ENCODE results near the gene SKAP2. TPM values are rescaled to one million over a fixed set of nuclear protein-coding genes. Genes with fewer than 3 reads are reported as not detected.

The SKAP2 gene
- total RNA-seq, 1 experiment from 2014 or later, result 3.2 TPM

DNA sequence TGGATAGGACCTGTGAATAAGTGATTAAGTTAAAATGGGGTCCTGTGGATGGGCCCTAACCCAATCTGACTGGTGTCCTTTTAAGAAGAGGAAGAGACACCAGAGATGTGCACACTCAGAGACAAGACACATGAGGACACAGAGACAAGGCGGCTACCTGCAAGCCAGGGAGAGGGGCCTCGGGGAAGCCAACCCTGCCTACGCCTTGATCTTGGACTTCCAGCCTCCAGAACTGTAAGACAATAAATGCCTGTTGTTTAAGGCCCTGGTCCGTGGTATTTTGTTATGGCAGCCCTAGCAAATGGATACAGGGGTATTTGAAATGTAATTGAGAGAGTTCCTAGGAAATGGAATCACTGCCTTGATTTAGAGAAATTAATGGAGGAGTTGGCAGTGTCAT is 225.3 kb downstream of the SKAP2 start:
- Histone ChIP-seq H2AFZ (ENCODE audit: low read length) (no peak overlapping the region), H3T11ph (ENCODE audit: low read length) (no peak overlapping the region), H3K4me2 (ENCODE audit: insufficient read depth, insufficient read length, low read length) (no peak overlapping the region), H3K4ac (ENCODE audit: low read depth, low read length) (no peak overlapping the region), H3K23ac (ENCODE audit: insufficient read length, low read depth, low read length) (no peak overlapping the region), H4K5ac (ENCODE audit: insufficient read length, low read depth, low read length) (no peak overlapping the region), H3K9ac (ENCODE audit: extremely low read depth, insufficient read length, low read length) (no peak overlapping the region), H3K79me1 (ENCODE audit: insufficient read depth, low read depth, low read length, poor library complexity, severe bottlenecking) (no peaks in the 10 kb centered on the region), H3K23me2 (ENCODE audit: insufficient read length, low read depth, low read length, poor library complexity, severe bottlenecking) (no peaks in the 10 kb centered on the region), H2BK15ac (ENCODE audit: low read depth, low read length) (no peak overlapping the region), H3K56ac (ENCODE audit: insufficient read length, low read depth, low read length) (no peak overlapping the region), H4K8ac (replicated peaks; ENCODE audit: insufficient read length, low read depth, low read length) (peak overlapping the region; percentile 6), H3K27me3 (ENCODE audit: insufficient read depth, low read length) (no peaks in the 10 kb centered on the region), H2BK12ac (ENCODE audit: insufficient read length, low read depth, low read length) (no peak overlapping the region), H2AK5ac (ENCODE audit: insufficient read length, low read length) (no peak overlapping the region), H3K9me3 (ENCODE audit: control insufficient read depth, low read depth, low read length) (no peaks in the 10 kb centered on the region), H3K27ac (ENCODE audit: insufficient read length, low read depth, low read length) (no peak overlapping the region), H4K91ac (ENCODE audit: insufficient read length, low read depth, low read length) (no peak overlapping the region), H2BK20ac (ENCODE audit: low read depth, low read length, poor library complexity, severe bottlenecking) (no peak overlapping the region), H3K14ac (ENCODE audit: insufficient read depth, low read length) (no peak overlapping the region), H2BK120ac (ENCODE audit: low read depth, low read length, poor library complexity, severe bottlenecking) (no peak overlapping the region), H4K20me1 (ENCODE audit: control insufficient read depth, insufficient read depth, insufficient read length) (no peaks in the 10 kb centered on the region), H3K79me2 (ENCODE audit: insufficient read depth, low read length) (no peaks in the 10 kb centered on the region), H3K18ac (ENCODE audit: insufficient read length, low read depth, low read length) (no peak overlapping the region), H2BK5ac (ENCODE audit: insufficient read length, low read length) (no peak overlapping the region), H3K4me1 (ENCODE audit: insufficient read depth, low read length) (no peaks in the 10 kb centered on the region)
- no peak overlapping the region; a peak in 1 of 5 replicates for H3K4me3 Mint-ChIP-seq
- H3K36me3 Mint-ChIP-seq (ENCODE audit: insufficient read depth in 1 of 3, low read depth in 3 of 3), result no peaks in the 10 kb centered on the region
- no CpG with 5 or more reads among the region's 4 CpGs for WGBS (ENCODE audit: extremely low coverage, insufficient read length, low lambda C conversion rate)
- H3K4me1 Mint-ChIP-seq, result no peaks in the 10 kb centered on the region
- no peaks in the 10 kb centered on the region; the same call in 1 of the 2 replicates for H3K27me3 Mint-ChIP-seq (ENCODE audit: low read depth)
- H3K27ac Mint-ChIP-seq, result no peak overlapping the region
- H3K9me3 Mint-ChIP-seq, result no peaks in the 10 kb centered on the region
- TF ChIP-seq, protein P1, sequence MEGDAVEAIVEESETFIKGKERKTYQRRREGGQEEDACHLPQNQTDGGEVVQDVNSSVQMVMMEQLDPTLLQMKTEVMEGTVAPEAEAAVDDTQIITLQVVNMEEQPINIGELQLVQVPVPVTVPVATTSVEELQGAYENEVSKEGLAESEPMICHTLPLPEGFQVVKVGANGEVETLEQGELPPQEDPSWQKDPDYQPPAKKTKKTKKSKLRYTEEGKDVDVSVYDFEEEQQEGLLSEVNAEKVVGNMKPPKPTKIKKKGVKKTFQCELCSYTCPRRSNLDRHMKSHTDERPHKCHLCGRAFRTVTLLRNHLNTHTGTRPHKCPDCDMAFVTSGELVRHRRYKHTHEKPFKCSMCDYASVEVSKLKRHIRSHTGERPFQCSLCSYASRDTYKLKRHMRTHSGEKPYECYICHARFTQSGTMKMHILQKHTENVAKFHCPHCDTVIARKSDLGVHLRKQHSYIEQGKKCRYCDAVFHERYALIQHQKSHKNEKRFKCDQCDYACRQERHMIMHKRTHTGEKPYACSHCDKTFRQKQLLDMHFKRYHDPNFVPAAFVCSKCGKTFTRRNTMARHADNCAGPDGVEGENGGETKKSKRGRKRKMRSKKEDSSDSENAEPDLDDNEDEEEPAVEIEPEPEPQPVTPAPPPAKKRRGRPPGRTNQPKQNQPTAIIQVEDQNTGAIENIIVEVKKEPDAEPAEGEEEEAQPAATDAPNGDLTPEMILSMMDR (conservative IDR thresholded peaks at IDR 0.05), result no peak
- DNase-seq, result no peak

All from H9 (cell line).